ENCODE results near the gene PROP1.
"Not testable (repeated sequence)": the region's sequence is repeated elsewhere in the genome, so short reads cannot be mapped to it uniquely, and the experiment has no call there.

The PROP1 gene

GRCh38 chr5:177995691-177996595 lies at the start of gene PROP1:
Gene PROP1, minus strand, starts transcription at chr5:177996242. Its CDS starts 309 bp downstream, at chr5:177995933.
- no peak for DNase-seq (ENCODE audit: low read depth in 2 of 2)

- DNase-seq (ENCODE audit: low read depth in 2 of 2) = not testable (repeated sequence)
These were observed 23.5 kb upstream of the PROP1 start for GRCh38 chr5:178019379-178020030.

GRCh38 chr5:178012758-178013157 lies 16.7 kb upstream of the PROP1 start:
- not testable (repeated sequence) for DNase-seq (ENCODE audit: low read depth in 2 of 2)

- DNase-seq (ENCODE audit: low read depth in 2 of 2) = not testable (repeated sequence)
These were observed 15.9 kb upstream of the PROP1 start for GRCh38 chr5:178011816-178012554.

- DNase-seq (ENCODE audit: low read depth in 2 of 2) = not testable (repeated sequence)
These were observed 11.2 kb upstream of the PROP1 start for GRCh38 chr5:178007272-178007671.

- peak; percentile 27 to 33 for DNase-seq (ENCODE audit: low read depth in 2 of 2)
These were observed 10.6 kb upstream of the PROP1 start for GRCh38 chr5:178006536-178007231.

GRCh38 chr5:178006181-178006535 lies 10.1 kb upstream of the PROP1 start:
- DNase-seq (ENCODE audit: low read depth in 2 of 2) = not testable (repeated sequence)

GRCh38 chr5:177997846-177998245 lies 1.8 kb upstream of the PROP1 start:
- no peak for DNase-seq (ENCODE audit: low read depth in 2 of 2)

- no peak for DNase-seq (ENCODE audit: low read depth in 2 of 2)
These were observed 1.3 kb upstream of the PROP1 start for GRCh38 chr5:177997319-177997670.

GRCh38 chr5:177996660-177997318 lies 747 bp upstream of the PROP1 start:
- DNase-seq (ENCODE audit: low read depth in 2 of 2) = no peak

GRCh38 chr5:177994561-177995190 lies 1.4 kb downstream of the PROP1 start:
- DNase-seq (ENCODE audit: low read depth in 2 of 2) = no peak

- DNase-seq (ENCODE audit: low read depth in 2 of 2) = no peak
These were observed 2.0 kb downstream of the PROP1 start for GRCh38 chr5:177994063-177994462.

GRCh38 chr5:177992466-177992865 lies 3.6 kb downstream of the PROP1 start:
- no peak for DNase-seq (ENCODE audit: low read depth in 2 of 2)

GRCh38 chr5:177988989-177989625 lies 6.9 kb downstream of the PROP1 start:
- no peak for DNase-seq (ENCODE audit: low read depth in 2 of 2)

- no peak for DNase-seq (ENCODE audit: low read depth in 2 of 2)
These were observed 8.7 kb downstream of the PROP1 start for GRCh38 chr5:177987326-177987725.

GRCh38 chr5:177985430-177986040 lies 10.5 kb downstream of the PROP1 start:
- DNase-seq (ENCODE audit: low read depth in 2 of 2) = no peak

- no peak for DNase-seq (ENCODE audit: low read depth in 2 of 2)
These were observed 11.3 kb downstream of the PROP1 start for GRCh38 chr5:177984584-177985206.

- no peak for DNase-seq (ENCODE audit: low read depth in 2 of 2)
These were observed 12.1 kb downstream of the PROP1 start for GRCh38 chr5:177983763-177984583.
